Fibroblast of skin of right quadriceps (primary cell): ENCODE results near the gene HOXB6.

ENCODE experiments used
- DNase-seq: peaks from one replicate; pipeline ENCODE4 v3.0.0-alpha.2; 2013

HOXB6 gene

GRCh38 chr17:48609033-48609432, 4.2 kb upstream of the HOXB6 start:
- no peak for DNase-seq

DNA sequence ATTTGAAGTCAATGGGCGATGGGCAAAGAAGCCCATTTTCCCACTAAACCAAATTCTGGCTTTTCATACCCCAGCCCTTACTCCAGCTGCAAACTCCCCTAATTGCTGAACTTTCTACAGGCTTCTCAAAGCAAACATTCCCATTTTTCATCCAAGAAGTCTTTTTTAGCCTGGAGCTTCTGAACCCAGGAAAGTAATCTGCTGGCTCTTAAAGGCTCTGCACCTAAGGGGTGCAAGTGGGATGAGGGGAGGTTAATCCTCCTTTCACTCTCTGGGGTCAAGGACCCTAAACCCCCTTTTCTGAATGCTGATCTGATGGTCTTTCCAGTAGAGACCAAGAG, 3.7 kb upstream of the HOXB6 start:
- DNase-seq = no peak

GRCh38 chr17:48606892-48607614, 2.3 kb upstream of the HOXB6 start:
- DNase-seq = no peak

GRCh38 chr17:48605991-48606891, 1.5 kb upstream of the HOXB6 start:
- DNase-seq = no peak

DNA sequence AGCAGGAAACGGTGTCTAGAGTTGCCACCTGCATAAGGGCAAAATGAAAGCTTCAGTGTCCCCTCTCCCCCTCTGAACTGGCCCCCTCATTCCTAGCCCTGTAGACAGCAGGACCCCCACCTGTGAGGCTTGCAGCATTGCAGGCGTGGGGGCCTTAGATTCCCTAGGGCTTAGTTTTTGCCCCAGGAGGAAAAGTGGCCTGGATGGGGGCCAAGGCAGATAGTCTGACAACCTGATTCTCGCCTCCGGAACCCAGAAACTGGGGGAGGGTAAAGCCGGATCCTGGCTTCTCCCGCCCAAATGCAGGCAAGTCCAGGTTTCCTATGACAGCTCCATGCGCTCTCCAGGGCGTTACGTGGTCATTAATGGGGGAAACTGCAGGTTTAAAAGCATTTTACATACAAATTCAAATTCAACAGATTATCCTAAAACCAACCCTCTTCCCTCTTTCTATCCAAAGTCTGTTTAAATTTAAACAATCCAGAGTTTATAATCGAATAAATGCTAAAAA, 678 bp upstream of the HOXB6 start:
- DNase-seq = no peak

- DNase-seq = peak; percentile 48
Observed at GRCh38 chr17:48603959-48604769, 622 bp downstream of the HOXB6 start.

DNA sequence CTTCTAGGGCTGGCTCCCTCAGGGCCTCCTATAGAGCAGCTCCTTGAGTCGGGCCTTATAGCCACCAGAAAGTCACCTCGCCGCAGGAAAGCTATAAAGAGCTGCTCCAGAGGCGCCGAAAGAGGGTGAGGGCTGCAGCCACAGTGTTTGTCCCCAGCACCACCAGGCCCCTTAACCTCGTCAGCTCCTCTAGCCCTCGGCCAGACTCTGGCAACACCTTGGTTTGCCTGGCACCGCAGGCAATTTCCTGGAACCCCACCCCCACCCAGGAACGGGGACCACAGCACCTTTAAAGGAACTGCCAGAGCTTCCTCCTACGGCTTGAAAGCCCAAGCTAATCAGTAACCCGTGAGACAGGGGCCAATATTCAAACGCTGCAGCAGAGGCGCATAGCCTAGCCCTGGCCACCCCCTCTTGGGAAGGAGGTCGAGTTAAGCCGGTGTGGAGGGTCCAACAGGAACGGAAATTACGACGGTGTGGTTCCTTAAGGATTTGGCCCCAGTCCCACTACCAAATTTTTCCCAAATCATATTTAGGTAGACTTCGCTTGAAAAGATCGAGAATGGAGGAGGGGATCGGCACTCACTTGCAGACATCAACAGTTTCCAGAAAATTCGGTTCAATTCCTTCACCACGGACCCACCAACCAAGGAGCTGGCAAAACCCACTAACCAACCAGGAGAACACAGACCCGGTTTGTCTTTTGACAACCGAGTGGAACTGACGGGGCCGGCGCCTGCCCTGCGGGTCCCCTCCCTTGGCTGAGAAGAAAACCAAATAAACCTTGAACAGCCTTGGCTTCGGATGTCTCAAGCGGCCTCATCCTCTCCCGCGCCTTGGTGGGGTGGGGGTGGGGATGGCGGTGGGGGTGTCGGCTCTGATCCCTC, 3.0 kb downstream of the HOXB6 start:
- no peak for DNase-seq

DNA sequence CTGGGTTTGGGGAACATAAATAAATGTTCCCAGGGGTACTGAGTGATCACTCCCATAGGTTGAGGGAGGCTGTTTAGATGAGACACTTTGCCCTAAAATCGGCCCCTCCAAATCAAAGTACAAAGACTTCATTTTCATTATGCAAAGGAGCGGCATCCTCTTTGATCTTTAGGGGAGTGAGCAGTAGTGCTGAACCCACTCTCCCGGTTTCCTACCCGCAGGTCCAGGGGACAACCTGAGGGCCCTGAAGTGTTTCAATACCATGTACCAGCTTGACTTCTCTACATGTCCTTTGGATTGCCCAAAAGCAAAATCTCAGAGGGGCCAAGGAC, 3.6 kb downstream of the HOXB6 start:
- DNase-seq = no peak

DNA sequence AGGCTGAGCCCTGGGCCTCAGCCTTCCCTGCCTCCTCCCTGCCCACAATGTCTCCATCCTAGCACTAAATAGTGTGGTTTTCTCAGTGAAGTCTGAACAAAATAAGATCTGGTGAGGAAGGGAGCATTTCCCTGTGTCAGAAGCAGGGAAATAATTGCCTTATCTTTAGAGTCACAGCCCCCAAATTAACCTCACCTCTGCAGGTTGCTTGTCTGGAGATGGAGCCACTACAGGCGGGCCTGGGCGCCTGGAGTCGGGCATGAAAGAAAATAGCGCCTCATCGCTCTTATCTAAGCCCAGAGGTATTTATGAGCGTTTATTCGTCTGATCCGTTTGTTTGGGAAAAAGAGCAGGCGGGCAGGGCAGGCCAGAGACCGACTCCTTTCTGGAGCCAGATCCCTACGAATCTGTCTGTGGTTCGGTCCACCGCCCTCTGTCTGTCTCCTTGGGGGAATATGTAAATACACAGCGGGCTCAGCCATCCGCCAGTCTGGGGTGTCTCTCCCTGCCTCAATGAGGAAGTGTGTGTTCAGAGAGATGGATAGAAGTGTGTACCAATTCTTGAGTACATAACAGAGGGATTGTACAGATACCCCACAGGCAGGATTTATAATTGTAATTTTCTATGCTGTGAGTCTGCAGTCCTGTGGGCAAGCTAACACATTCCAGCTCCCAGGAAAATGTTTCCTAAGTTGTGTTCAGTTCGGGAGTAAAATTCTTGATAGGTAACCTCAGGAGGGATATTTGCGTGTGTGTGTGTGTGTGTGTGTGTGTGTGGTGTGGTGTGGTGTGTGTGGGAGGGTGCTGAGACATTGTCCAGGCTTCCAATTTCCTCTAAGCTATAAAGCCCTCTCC, 4.3 kb downstream of the HOXB6 start:
- DNase-seq = no peak

GRCh38 chr17:48599354-48599753, 5.4 kb downstream of the HOXB6 start:
- DNase-seq = no peak

DNA sequence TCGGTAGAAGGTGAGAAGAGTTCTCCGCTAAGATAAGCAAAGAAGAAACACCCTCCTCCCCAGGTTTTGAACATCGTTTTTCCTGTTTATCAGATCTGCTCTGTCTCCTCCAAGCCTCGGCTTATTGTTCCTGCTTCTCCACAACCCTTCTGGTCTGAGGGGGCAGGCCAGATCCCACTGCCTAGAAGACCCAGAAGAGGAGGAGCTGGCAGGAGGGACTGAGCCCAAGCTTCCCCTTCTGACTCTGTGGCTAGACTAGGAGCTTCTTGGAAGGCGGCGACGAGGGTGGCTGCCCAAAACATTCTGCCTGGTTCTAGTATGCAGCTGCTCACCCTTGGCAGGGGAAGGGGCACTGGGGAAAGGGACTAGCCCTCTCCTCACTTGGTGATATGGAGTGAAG, 6.0 kb downstream of the HOXB6 start:
- no peak for DNase-seq

DNA sequence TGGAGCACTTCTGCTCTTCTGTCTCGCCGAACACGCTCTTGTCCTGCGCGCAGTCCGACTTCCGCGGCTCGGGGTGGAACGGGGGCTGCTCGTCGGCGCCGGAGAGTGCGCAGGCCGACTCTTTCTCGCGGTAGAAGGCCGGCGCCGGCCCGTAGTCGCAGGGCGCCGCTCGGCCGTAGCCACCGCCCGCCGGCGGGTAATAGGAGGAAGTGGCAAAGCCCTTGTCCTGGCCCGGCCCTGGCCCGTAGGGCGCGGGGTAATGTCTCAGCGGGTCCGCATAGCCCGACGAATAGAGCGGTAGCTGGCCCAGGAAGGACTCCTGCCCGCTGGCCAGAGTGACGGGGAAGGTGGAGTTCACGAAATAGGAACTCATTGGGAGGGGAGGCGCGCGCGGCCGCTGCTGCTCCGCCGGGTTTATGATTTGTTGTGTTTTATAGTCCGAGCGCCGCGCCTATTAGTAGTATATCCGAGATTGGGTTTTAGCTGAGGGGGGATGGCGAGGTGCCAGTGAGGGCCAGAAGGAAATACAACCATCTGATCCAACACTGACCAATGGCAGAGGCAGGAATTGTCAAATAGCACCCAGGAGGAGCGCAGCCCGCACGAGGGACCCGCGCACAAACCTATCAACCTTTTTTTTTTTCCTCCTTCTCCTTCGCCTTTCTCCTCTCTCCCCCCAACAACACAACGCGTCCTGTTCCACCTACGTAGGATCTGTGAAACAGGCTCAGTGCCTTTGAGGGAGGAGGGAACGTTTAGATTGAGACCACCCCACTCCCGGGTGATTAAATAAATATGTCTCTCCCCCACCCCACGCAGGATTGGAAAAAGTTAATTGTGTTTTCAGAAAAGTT, 6.8 kb downstream of the HOXB6 start:
- DNase-seq = peak; percentile 57

DNA sequence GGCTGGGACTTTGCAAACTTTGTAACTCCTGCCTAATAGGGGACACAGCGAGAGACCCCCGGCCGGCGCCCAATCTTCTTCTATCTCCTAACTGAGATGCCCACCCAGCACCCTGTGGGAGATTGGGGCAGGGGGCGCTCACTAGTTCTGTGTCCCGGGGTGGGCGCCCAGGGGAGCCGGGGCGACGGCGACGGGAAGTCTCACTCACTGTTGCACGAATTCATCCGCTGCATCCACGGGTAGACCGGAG, 7.3 kb downstream of the HOXB6 start:
- DNase-seq = no peak

DNA sequence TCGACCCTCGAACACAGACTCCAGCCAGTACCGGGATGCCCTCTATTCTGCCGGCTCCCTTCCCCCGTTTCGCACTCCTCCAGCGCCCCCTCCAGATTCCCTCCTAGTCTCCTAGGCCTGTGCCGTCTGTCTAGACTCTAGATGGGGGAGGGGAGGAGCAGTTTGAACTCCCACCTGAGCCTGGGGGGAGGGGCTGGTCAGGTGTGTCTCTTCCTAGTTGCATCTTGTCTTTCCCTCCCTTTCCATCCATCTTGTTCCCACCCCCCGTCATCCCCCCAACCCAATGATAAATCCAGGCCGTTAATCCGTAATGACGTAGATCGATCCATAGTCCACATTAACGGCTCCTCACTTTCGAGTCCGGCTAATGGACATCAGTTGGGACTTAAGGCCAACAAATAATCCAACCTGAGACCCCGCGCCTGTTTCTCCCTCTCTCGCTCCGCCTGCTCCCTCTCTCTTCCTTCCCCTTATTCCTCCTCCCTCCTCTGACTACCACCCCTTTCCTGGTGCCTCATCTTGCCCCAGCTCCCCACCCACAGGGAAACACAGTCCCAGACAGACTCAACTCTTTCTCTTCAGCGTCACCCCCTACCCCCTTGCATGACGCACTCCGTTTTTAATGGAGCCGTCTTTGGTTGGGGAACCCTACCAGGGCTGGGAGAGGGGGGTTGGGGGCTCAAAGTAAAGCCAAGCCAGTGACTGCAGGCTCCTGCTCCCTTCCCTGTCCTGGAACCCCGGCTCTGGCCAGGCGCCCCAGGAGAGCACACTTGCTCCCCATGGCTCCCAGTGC, 7.9 kb downstream of the HOXB6 start:
- peak; percentile 68 for DNase-seq

DNA sequence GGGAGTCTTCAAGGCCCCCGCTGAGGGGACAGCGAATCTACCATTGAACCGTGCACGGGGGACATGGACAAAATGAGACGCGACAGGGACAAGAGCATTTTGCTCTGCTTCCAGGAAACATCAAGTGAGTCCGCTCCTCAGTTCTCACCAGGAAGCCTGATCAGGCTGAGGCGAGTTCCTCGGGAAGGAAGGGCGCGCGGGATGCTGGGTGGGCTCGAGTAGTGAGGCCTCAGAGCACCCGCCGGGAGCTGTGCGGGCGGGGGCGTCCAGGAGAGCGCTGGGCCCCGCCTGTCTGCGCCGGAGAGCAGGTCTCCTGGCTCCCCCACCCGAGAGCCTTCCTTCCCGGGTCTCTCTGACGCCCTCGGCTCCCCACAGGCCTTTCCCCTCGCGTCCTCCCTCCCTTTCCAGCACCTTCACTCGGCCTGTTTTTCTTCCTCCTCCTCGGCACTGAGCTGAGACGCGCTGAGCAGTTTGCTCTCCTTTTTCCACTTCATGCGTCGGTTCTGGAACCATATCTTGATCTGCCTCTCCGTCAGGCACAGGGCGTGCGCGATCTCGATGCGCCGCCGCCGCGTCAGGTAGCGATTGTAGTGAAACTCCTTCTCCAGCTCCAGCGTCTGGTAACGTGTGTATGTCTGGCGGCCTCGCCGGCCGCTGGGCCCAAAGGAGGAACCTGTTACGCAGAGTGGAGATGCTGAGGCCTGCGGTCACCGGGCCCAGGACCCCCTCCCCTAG, 8.6 kb downstream of the HOXB6 start:
- DNase-seq = no peak

DNA sequence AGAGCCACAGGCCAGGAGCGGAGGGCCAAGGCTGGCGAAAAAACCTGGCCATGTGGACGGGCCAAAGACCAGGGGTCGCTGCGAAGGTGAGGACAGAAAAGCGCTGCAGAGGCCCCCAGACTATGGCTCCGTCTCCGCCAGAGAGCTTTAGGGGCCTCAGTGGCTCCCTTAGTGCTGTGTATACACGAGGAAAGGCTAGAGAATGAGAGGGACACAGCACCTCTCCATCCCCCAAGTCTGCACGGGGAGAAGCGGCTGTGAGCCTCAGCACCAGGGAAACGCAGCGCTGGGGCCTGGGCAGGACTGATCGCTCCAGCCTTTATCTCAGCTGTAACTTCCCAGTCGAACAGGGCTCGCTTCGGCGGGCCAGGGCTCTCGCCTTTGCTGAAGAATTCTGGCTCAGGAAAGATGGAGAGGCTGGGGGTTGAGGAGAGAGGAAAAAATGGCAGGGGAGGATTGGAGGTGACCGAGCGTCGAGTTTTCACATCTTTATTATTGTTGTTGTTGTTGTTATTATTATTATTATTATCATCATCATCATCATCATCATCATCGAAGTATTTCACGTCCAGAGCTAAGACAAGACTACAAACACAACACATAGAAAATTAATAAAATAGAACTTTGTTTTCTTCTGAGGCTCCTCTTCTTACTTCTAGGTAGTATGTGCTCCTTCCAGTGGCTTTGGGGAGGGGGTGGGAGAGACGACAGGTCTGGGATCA, 9.3 kb downstream of the HOXB6 start:
- DNase-seq = no peak

- no peak for DNase-seq
Observed at GRCh38 chr17:48594538-48595277, 10.1 kb downstream of the HOXB6 start.
